Measurements from ENCODE around the gene A1BG. TPM values are rescaled to one million over a fixed set of nuclear protein-coding genes. Genes with fewer than 3 reads are reported as not detected.

The A1BG gene, protein sequence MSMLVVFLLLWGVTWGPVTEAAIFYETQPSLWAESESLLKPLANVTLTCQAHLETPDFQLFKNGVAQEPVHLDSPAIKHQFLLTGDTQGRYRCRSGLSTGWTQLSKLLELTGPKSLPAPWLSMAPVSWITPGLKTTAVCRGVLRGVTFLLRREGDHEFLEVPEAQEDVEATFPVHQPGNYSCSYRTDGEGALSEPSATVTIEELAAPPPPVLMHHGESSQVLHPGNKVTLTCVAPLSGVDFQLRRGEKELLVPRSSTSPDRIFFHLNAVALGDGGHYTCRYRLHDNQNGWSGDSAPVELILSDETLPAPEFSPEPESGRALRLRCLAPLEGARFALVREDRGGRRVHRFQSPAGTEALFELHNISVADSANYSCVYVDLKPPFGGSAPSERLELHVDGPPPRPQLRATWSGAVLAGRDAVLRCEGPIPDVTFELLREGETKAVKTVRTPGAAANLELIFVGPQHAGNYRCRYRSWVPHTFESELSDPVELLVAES
- 28.5 and 38.4 TPM in 2 replicates for total RNA-seq (2014; rRNA removed; shearing (Covaris generic))

DNA sequence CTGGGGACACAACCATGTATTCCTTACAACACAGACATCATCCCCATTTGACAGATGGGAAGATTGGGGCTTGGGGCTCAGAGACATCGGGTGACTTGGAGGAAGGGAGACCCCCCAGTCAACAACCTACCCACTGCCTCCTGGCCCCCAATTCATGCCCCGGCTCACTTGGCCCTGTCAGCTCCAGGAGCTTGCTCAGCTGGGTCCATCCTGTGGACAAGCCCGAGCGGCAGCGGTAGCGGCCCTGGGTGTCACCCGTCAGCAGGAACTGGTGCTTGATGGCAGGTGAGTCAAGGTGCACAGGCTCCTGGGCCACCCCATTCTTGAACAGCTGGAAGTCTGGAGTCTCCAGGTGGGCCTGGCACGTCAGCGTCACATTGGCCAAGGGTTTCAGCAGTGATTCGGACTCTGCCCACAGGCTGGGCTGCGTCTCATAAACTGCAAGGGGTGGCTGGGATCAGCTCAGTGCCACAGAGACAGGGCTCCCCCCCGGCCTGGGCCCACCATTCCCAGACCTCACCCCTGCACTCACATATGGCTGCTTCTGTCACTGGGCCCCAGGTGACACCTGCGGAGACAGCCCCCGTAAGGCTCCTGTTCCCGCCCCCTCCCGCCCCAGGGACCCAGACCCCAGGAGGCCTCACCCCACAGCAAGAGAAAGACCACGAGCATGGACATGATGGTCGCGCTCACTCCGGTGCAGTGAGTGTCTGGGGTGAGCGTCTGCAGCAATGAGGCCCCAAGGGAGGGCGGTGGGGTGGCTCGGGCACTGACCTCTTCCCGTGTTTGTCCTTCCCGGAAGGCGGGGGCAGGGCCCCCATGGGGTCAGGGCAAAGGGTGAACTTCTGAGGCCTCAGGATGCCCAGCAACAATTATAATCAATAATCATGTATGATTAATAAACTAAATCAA, at the start of gene A1BG:
A1BG (minus strand) TSS at position 733 of the 912 bp plus-strand sequence; CDS start at position 678, 55 bp downstream.
- DNase-seq (ENCODE audit: low read depth) = no peak

DNA sequence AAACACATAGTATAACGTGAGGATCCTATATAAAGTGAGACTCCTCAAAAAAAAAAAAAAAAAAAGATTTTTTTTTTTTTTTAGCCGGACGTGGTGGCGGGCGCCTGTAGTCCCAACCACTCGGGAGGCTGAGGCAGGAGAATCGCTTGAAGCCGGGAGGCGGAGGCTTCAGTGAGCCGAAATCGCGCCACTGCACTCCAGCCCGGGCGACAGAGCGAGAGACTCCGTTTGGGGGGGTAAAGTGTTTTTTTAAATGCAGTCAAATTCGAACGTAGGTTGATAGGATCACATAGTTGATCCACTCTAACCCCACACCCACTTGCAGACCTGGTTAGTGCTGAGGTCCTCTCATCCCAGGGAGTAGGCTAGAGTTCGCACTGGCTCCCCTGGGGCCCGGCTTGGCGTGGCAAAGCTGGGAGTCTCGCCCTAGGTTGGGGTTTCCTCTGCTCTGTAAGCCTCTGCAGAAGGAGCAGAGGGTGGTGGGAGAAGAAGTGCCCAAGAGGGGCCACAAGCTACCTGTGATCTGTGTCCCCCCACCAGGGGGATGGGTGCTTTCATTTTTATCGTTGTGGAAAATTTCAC, 48.6 kb upstream of the A1BG start:
- DNase-seq (ENCODE audit: low read depth) = no peak

DNA sequence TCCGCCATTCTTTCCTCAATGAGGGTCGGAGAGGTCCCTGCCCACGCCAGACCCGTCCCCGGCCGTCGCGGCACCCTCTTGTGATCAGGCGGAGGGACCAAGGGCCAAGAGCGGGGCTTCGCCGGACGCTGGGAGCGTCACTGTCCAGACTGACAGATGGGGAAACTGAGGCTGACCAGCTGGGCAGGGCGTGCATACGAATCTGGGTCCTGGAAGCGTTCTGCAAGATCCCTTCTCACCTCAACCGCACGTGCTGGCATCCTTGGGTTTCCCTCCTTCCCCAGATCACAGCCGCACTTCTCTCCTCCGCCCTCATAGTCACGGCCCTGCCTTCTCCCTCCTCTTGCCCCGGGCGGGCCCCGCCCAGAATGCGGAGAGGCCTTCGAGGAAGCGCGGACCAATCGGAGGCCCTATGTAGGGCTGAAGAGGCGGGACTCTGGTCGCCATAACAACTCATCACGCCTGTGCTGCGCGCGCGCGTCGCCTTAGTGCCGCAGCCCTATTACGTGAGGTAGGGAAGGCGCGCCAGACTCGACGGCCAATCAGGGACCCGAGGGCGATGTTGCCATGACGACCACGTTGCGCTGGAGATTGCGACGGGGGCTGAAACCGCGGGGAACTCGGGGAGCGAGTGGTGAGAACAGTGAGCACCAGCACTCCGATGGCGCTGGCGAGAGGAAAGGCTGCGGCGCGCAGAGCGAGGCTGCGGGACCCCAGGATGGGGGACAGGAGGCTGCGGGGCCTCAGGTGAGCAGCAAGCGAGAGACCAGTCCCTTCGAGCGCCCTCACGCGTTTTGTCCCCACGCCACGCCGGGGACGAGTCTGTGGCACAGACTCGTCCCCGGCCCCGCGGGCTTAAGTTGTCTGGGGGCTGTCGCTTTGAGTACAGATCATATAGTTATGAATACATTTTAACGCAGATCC, 47.9 kb upstream of the A1BG start:
- peak; percentile 100 for DNase-seq (ENCODE audit: low read depth)

DNA sequence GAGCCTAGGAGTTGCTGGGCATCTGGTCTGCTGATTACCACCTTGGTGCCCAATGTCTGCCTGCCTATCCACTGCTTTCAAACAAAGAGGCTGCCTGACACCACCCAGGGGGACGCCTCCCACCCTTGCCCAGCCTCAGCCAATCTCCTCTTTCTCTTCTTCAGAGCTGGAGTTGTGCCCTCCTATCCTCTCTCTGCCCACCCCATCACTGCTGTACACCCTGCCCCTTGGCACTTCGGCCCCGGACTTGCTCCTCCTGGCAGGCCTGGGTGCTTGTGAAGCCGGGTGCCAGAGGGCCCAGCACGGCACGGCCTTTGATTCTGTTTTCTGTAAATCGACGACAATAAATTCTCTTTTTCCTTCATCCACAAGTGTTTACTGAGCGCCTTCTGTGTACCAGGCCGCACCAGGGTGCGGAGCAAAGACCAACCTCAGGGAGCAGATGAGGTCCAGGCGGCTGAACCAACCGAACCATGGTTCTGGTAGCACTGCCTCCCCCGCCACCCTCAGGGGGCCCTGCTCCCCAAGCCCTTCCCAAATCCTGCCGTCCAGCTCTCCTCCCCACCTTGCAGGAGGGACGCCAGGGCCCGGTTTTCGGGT, 47.1 kb upstream of the A1BG start:
- DNase-seq (ENCODE audit: low read depth) = peak; percentile 30

DNA sequence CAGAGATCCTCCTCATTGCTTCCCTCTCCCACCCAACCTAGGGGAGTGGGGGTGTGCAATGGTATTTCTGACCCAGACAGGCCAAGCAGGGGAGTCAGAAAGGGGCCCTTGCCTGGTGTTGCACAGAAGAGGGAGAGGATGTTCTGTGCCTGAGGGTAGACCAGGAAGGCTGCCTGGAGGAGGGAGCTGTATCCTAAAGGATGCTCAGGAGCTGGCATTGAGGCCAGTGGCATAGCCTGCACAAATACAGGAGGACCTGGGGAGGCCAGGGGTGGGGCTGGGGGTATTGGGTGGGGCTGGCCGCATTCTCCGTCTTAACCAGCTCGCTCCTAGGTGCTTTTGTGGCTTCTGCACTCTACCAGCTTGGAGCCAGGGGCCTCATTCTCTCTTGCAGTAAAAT, 46.6 kb upstream of the A1BG start:
- DNase-seq (ENCODE audit: low read depth) = no peak

DNA sequence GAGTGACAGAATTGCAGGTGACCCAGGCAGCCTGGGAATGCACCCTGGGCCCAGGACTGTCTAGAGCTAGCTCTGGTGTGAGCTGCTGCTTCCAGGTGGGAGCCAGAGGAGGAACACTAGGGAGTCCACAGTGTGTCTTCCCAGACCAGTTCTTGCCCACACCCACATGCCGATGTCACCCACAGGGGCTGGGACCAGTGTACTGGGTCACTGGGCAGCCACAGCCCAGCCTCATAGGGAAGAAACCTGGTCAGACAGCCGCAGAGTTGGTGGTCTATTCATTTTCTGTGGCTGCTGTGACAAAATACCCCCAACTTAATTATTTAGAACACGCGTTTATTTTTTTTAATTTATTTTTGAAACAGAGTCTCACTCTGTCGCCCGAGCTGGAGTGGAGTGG, 45.3 kb upstream of the A1BG start:
- no peak for DNase-seq (ENCODE audit: low read depth)

DNA sequence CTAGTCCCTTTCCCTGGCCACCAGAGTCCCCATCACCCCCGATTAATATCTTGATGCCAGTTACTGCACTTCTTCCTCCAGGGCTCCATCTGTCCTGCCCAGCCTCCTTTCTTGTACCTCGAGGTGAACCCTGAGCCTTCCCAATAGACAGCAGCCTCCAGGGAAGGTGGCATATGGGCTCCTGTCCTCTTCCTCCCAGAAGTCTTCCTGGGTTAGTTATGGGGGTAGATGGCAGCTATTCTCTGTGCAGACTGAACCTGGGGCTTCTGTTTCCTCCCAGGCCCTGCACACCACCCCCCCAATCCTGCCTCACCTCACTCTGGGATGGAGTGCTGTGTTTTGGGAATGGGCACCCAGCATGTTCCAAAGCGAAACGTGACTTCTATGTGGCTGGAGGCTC, 44.8 kb upstream of the A1BG start:
- DNase-seq (ENCODE audit: low read depth) = no peak

DNA sequence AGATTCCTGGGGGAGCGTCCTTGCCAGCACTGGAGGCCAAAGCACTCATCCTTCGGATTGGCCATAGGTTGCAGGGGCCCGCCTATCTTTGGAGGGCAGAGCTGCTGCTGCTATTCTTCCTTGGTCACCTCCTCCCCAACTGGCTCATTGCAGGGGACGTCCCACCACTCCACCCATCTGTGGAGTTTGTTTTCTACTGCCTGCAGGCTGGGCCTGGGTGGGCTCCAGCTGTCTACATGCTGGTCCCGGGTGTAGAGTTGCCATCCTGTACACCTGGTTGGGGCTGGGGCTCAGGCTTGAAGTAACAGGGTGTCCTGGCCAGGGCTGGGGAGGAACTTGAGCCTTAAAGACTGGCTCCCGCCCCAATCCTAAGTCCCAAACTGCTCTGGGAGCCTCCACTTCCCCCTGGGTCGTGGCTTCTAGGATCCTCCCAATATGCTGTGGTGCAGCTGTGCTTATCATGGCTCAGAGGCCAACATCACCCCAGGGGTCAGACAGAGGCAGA, 44.3 kb upstream of the A1BG start:
- peak; percentile 32 for DNase-seq (ENCODE audit: low read depth)

DNA sequence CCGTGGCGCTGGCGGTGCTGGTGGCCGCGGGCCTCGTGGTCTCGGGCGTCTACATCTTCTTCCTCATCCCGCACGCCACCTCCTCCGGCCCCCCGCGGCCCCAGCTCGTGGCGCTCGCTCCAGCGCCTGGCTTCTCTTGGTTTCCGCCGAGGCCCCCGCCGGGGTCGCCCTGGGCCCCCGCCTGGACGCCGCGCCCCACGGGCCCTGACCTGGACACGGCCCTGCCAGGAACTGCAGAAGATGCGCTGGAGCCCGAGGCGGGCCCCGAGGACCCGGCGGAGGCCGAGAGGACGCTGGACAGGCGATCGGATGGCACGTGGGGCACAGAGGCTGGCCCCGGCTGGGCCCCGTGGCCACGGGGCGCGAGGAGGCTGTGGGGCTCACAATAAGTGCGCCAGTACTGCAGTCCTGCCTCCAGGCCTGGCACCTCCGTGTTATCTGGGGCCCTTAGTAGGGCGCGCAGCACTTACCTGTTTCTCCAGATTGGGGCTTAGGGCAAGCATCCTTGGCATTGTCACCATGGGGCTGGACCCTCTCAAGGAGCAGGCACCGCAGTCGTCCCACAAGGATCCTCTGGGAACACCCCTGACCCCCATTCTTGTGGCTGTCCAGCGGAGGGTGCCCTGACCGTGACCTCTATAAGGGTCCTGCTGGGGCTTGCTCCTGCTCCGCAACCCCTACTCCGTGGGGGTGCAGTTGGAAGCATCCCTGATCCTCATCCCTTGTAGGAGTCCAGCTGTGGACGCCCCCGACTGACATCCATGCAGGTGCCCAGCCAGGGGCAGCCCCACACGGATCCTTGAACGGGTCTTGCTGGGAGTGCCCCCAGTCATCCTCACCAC, 43.6 kb upstream of the A1BG start:
- DNase-seq (ENCODE audit: low read depth) = no peak

DNA sequence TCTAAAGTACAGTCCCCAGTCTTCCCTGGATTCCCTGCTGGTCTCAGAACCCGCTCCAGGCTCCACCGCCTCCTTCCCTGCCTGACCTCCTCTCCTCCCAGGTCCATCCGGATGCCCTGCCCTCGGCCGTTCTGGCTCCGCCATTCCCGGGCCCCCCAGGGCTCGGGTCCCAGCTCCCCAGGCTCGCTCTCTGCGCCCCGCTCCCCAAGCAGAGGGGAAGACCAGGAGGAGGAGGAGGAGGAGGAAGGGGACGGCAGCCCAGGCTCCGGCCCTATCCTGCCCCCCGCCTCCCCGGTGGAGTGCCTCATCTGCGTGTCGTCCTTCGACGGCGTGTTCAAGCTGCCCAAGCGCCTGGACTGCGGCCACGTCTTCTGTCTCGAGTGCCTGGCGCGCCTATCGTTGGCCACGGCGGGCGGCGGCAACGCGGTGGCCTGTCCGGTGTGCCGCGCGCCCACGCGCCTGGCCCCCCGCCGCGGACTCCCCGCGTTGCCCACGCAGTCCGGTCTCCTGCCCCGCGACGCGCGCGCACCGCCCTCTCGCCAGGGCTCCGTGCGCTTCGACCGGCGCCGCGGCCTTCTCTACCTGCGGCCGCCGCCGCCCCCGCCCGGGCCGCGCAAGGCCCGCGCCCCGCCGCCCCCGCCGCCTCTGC, 42.8 kb upstream of the A1BG start:
- DNase-seq (ENCODE audit: low read depth) = peak; percentile 45

DNA sequence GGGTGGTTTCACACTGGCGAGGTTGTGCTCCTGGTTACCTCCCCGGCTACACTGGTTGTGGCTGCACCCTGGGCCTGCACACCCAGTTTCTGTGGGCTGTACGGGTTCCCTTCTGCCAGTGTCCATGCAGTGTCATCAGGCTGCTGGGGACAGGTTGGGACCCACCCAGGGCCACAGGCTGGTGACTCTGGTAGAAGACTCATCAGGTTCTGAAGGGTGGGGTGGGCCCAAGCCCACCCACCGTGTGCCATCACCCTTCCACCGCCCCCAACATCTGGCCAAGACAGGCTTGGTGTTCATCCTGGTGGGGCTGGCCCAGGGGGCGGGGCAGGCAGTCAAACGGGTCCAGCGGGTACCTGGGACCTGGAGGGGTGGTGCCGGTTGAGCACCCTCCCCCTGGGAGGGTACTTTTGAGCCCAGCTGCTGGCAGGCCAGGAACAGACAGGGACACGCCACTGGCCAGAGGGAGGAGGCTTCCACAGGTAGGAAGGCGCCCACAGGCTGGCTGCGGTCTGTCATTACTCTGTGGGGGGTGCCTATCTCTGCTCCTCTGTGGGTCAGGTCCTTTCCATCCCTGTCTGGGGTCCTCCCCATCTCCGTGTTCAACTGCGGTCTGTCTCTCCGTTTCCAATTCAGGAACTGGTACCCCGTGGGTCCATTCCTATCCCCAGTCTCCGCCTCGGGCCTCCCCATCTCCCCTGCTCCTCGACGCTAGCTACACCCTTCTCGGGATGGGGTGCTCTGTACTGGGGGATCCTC, 42.1 kb upstream of the A1BG start, which contains the start of gene RNF225:
RNF225 (plus strand) TSS at position 437 of the 759 bp plus-strand sequence. CDS start 434 bp downstream, outside the sequence.
- DNase-seq (ENCODE audit: low read depth) = peak; percentile 63

DNA sequence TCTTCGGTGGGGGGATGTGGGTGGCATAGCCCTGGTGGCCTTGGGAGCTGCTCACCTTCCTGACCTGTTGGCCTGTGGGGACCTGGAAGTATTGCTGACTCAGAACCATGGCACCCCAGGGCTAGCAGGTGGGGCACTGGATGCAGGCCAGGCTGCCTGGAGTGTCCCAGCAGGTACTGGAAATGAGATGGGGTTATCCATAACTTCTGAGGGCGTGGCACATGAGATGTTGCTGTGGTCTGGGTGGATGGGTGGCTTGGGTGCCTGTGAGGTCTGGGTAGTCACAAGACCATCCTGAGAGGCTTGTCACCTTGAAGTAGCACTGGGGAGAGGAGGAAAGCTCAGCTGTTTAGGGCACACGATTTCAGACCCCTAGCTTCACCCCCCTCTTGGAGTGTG, 41.5 kb upstream of the A1BG start:
- DNase-seq (ENCODE audit: low read depth) = peak; percentile 28

DNA sequence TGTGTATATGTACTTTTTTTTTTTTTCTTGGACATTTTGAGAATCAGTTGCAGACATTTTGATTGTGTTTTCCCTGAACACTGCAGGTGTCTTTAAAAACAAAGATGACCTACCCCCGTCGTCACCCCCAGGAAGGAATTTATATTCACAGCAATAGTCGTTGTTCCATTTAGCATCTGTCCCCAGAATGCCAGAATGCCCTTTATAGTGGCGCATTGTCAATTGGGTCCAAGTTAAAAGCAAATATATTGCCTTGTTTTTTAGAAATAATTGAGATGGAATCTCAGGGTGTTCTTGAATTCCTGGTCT, 40.4 kb upstream of the A1BG start:
- no peak for DNase-seq (ENCODE audit: low read depth)

DNA sequence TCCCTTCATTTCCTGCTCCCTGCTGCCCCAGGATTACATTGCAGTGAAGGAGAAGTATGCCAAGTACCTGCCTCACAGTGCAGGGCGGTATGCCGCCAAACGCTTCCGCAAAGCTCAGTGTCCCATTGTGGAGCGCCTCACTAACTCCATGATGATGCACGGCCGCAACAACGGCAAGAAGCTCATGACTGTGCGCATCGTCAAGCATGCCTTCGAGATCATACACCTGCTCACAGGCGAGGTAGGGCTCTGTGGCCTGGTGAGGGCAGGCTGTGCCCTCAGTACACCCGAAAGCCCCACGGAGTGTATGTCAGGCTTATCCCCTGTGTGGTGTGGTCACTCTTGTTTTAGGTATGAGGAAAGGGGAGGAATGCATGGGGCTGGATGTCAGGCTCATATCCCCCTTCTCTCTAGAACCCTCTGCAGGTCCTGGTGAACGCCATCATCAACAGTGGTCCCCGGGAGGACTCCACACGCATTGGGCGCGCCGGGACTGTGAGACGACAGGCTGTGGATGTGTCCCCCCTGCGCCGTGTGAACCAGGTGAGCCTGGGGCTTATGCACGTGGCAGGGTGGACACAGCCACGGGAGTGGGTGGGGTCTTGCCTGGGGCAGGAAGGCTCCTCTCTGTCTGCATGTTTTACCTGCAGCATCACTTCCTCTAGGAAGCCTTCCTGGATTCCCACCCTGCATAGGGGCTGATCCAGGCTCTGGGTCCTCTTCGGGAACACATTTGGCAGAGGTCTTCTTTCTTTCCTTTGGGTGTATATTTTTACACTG, 39.8 kb upstream of the A1BG start:
- DNase-seq (ENCODE audit: low read depth) = no peak

DNA sequence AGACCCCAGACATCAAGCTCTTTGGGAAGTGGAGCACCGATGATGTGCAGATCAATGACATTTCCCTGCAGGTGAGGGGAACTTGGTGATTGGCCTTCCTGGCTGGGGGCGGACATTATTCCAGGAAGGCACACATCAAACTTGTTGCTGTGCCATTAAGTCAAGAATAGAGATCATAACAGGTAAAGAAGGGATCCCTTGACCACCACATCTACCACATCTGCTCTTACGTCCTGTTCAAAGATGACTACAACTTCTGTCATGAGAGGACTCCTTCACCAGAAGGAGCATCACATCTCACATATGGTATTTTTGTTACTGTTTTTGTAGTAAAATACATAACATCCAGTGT, 34.9 kb upstream of the A1BG start:
- no peak for DNase-seq (ENCODE audit: low read depth)

DNA sequence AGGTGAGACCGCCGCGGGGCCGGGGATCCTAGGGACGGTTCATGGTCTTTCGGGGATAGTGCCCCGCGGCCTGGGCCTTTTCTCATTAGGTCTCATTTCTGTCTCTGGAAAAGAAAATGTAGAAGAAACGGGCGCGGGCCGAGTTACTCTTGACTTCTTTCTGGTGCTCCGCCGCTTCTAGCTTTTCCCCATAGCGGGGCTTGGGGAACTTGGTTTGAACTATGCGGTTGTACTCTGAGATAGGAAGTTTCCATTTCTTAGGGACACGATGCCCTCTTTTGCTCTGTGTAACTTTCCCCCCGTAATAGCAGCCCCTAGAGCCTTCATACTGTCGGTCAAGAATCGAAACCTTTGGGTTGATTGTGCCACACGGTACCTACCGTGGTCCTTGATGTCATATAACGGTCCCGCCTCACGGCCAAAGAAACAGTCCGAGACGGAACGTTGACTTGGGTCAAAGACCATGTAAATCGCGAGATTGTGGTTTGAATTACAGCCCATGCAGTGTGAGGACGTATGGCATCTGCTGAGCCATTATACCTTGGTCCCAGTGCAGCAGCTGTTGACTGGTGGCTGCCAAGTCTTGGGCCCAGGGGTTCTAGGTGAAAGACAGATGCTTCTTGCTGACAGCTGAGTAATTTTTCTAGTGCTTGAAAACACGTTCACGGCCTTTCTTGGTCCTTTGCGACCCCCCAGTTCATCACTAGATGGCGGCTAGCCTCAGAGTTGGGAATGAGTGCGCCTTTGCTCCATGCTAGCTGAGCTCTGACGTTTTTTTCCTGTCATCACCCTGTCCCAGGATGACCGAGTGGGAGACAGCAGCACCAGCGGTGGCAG, 34.3 kb upstream of the A1BG start:
- DNase-seq (ENCODE audit: low read depth) = no peak
